ENCODE measurements around the gene REEP3. TPM values are rescaled to one million over a fixed set of nuclear protein-coding genes. Genes with fewer than 3 reads are reported as not detected.

The REEP3 gene
- total RNA-seq, 2 donors from 2014 or later: 25.4 to 34.1 TPM

DNA sequence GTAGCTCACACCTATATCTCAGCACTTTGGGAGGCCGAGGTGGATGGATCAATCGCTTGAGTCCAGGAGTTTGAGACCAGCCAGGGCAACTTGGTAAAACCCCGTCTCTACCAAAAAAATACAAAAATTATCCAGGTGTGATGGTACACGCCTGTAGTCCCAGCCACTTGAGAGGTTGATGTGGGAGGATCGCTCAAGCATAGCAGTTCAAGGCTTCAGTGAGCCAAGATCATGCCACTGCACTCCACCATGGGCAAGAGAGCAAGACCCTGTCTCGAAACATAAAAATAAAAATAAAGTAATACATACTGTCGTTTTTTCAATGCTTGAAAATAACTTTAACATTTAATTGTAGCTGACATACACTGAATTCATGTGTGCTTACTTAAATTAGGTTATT is 57.3 kb downstream of the REEP3 start:
- ATAC-seq (no peak), DNase-seq (no peak)
- intact Hi-C loops (cut with DNase I): no loop called here

- no peak for ATAC-seq
- intact Hi-C loops (cut with DNase I): no loop called here
- no peak for DNase-seq
These were observed 58.3 kb downstream of the REEP3 start for GRCh38 chr10:63579371-63580014.

GRCh38 chr10:63582690-63583089 is 61.5 kb downstream of the REEP3 start:
- ATAC-seq (no peak), DNase-seq (no peak)
- intact Hi-C loops (cut with DNase I): no loop called here

DNA sequence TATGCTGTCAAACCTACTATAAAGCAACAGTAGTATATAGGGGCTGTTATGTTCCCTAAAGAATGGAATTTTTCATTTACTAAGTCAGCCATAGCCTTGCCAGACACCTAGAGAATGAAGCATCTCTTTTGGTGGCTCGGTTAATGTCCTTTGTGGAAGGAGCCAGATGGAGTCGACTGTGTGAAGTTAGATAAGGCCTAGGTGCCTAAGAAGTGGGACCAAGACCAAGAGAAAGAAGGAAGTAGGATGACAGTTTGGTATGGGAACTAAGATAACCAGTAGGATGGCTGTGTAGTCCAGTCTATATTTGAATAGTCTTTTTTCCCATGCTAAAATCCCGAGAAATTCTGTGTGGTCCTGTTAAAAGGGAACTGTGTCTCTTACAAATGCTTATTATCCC is 62.2 kb downstream of the REEP3 start:
- ATAC-seq (no peak), DNase-seq (no peak)
- intact Hi-C loops (cut with DNase I): no loop called here

- no peak for ATAC-seq
- DNase-seq: no peak
- intact Hi-C loops (cut with DNase I): no loop called here
These were observed 62.9 kb downstream of the REEP3 start for GRCh38 chr10:63583909-63584724.

- ATAC-seq (no peak), DNase-seq (no peak)
- intact Hi-C loops (cut with DNase I): no loop called here
These were observed 63.5 kb downstream of the REEP3 start for GRCh38 chr10:63584725-63585035.

DNA sequence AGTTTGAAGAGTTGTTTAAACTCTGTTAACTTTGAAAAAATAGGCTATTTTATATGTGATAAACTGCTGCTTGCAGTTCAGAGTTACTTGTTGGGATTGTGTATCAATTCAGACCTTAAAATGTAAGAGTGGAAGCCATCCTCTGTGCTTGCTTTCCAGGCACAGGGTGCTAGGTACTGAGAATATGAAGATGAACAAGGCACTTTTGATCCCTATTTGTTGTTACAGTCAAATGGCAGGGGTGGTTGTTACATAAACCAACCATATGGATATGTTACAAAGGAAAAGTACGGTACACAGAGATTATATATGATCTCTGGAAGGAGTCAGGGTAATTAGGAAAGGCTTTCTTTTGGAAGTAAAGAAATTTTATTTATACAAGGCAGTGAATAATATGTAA is 63.8 kb downstream of the REEP3 start:
- ATAC-seq: no peak
- intact Hi-C loops (cut with DNase I): no loop called here
- no peak for DNase-seq

GRCh38 chr10:63586043-63586442 is 64.8 kb downstream of the REEP3 start:
- intact Hi-C loops (cut with DNase I): no loop called here
- no peak for DNase-seq
- no peak for ATAC-seq

- DNase-seq (no peak), ATAC-seq (no peak)
- intact Hi-C loops (cut with DNase I): no loop called here
These were observed 66.0 kb downstream of the REEP3 start for GRCh38 chr10:63587191-63587590.

DNA sequence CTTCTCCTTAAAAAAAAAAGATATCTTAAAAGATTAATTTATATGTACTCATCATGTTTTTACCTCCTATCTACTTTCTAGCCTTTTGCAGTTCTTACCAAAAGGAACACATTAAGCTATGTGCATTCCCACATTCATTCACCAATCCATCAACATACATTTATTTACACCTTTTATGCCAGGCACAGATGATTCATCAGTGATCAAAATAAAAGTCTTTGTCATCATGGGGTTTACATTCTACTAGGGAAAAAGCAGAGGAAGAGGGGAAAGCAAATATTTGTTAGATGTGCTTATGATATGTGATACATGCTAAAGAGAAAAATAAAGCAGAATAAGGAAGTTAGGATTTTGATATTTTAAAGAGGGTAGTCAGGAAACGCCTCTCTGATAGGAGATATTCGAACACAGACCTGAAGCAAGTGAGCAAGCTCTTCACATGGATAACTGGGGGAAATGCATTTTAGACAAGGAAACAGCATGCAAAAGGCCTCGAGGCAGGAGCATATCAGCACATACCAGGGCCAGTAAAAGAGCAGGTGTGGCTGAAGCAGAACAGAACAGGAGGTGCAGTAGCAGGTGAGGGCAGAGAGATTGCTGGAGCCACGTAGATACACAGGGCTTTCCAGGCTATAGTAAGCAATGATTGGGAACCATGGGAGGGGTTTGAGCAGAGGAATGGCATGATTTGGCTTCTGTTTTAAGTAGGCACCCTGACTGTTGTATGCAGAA is 67.4 kb downstream of the REEP3 start:
- DNase-seq (no peak), ATAC-seq (no peak)
- intact Hi-C loops (cut with DNase I): no loop called here

- intact Hi-C loops (cut with DNase I): no loop called here
- DNase-seq: no peak
- ATAC-seq: no peak
These were observed 70.6 kb downstream of the REEP3 start for GRCh38 chr10:63591600-63592379.

- peak in 1 of 2 donors; percentile 38 for ATAC-seq
- intact Hi-C loops (cut with DNase I): no loop called here
- no peak for DNase-seq
These were observed 72.4 kb downstream of the REEP3 start for GRCh38 chr10:63593576-63593975.

- intact Hi-C loops (cut with DNase I): no loop called here
- DNase-seq: no peak
- ATAC-seq: peak; percentile 52 to 65
These were observed 73.9 kb downstream of the REEP3 start for GRCh38 chr10:63595072-63595471.

- ATAC-seq (peak in 1 of 2 donors; percentile 57), DNase-seq (no peak)
- intact Hi-C loops (cut with DNase I): no loop called here
These were observed 75.7 kb downstream of the REEP3 start for GRCh38 chr10:63596924-63597323.

- DNase-seq (no peak), ATAC-seq (no peak)
- intact Hi-C loops (cut with DNase I): no loop called here
These were observed 79.3 kb downstream of the REEP3 start for GRCh38 chr10:63600540-63600939.

DNA sequence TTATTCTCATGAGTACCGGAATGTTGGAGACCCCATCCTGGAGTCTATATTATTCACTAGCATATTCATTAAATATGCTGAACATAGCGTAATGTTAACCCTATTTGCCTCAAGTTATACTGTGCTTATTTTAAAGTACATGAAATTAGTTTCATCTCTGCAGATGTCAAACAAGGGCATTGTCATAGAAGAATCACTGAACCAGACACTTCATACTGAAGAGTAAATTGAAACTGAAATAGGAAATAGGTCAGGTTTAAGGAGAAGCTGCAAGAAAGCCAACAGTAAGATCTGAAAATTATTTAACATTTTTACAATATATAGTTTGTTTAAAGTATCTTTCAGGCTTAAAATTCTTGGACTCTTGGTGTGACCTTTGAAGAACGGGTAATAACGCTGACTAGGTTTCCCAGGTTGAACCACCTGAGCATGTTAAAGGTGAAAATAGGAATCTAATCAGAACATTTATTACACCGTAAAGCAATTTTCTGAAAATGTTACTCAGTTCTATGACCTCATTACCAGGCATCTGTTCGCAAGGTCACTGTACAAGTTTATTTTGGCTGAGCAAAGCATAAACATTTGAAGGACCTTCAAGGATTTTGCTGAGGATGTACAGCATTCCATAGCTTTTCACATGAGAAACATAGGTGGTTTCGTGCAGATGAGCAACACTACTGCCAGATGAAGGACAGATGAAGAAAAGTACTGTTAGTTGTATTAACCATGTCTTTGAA is 82.7 kb downstream of the REEP3 start:
- DNase-seq (no peak), ATAC-seq (no peak)
- intact Hi-C loops (cut with DNase I): no loop called here

DNA sequence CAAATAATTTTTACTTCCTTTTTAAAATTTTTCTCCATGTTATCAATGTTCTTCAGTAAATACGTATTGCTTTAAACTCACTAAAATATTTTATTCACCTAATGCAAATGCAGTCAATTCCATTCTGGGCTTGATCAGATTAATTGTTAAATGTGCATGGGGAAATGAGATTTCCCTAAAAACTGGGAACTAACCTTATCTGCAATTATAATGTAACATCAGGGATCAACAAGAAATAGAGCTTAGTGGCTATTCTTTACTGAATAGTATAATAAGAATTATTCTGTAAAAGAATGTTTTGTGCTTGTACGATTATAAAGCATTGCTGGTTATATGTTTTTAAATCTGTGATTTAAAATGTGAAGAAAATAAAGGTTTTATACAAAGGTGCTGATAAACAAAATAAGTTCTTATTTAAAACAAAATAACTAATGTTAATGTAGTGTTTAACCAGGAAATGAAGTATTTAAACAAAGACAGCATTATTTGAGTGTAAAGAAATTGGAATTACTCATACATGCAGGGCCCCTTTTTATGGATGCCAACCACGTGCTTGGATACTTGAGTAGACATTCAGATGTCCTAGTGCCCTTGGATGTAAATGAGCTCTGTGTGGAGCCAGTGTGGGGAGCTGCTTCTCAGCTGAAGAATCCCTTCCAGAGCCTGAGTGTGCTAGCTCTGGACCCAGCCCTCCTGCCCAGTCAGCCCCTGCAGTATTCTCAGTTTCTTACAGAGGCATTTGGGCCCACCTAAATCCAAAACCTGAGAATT is 84.2 kb downstream of the REEP3 start:
- DNase-seq (no peak), ATAC-seq (peak in 1 of 2 donors; percentile 43)
- intact Hi-C loops (cut with DNase I): no loop called here

GRCh38 chr10:63608511-63608910 is 87.3 kb downstream of the REEP3 start:
- DNase-seq (no peak), ATAC-seq (no peak)
- intact Hi-C loops (cut with DNase I): no loop called here

Data from left cardiac atrium (tissue), 4 donors.